Measurements from ENCODE around the gene MANBA.

MANBA gene

GRCh38 chr4:102592256-102592655 is 168.5 kb downstream of the MANBA start:
- DNase-seq (ENCODE audit: low read depth): no peak

DNA sequence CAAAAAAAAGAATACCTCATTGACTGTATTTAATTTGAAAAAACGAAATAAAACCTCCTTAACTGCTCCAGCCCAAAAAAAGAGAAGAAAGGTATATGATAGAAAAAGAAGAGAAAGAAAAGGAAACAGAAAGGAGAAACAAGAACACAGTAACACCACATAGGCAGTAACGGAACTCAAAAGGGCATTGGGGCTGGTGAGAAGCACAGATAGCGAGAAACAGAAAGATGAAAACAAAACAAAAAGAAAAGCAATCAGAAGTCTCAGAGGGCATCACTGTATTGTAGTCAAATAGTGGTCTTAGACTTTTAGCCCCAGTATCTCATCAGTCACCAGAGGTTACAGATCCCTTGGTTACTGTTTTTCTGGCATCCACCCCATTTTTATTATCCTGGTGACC is 171.0 kb downstream of the MANBA start:
- no peak for DNase-seq (ENCODE audit: low read depth)

GRCh38 chr4:102586644-102587021 is 174.1 kb downstream of the MANBA start:
- DNase-seq (ENCODE audit: low read depth): no peak

DNA sequence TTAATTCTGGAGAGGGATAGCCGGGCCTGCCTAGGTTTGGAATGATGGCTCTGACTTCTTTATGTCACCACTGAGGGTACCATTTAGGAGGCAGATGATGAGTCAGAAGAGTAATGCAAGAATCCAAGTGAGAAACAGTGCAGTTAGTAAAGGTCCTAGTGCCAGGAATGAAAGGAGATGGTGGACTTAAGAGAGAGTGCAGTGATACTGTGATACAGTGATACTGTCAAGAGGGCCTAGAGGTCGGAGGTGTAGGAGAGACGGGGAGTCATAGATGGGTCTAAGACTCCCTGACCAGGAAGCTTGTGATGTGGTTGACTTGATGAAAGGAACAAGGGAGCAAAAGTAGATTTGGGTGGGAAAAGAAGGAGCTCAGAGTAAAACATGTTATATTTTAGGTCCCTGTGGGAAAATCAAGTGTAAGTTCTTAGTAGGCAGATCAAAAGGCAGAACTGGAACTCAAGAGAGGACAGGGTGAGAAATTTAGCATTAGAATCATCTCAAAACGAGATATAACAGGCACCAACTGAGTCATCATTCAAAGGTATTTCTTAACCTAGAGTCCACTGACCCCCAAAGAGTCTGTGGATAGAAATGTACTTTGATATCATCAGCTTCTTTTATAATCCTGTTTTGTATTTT is 174.6 kb downstream of the MANBA start:
- no peak for DNase-seq (ENCODE audit: low read depth)

- no peak for DNase-seq (ENCODE audit: low read depth)
Observed at GRCh38 chr4:102585329-102585728, 175.4 kb downstream of the MANBA start.

GRCh38 chr4:102584091-102584490 is 176.7 kb downstream of the MANBA start:
- no peak for DNase-seq (ENCODE audit: low read depth)
